Activated B cell treated with CpG ODN at 0.5 μM for 24 hours (primary cell): ENCODE results near the gene CELF4. TPM values are rescaled to one million over a fixed set of nuclear protein-coding genes. Genes with fewer than 3 reads are reported as not detected.

Experiments used
- ATAC-seq: fragments of 200-7000 bp; cut with Tn5 transposase; one replicate; pipeline ENCODE4 v1.10.0; 2021; ENCODE audit warnings: low read depth, mild to moderate bottlenecking, moderate library complexity
- CTCF ChIA-PET: fragments of 350-600 bp; sonication (Branson Sonifier 250); formaldehyde crosslinking; loops from one replicate; lab custom pipeline; 2021; ENCODE audit warnings: antibody characterized with exemption; lab: Charles Lee
- POLR2A ChIA-PET: fragments of 350-600 bp; sonication (Branson Sonifier 250); formaldehyde crosslinking; loops from one replicate; lab custom pipeline; 2021; ENCODE audit warnings: antibody characterized with exemption; lab: Charles Lee
- DNase-seq: peaks from one replicate; pipeline ENCODE4 v3.0.0; 2022
- H3K27ac Mint-ChIP-seq: one replicate; pipeline ENCODE4 v1.8.0; 2020; ENCODE audit warnings: mixed read lengths
- H3K27me3 Mint-ChIP-seq: one replicate; pipeline ENCODE4 v1.8.0; 2021; ENCODE audit warnings: mixed read lengths
- H3K36me3 Mint-ChIP-seq: one replicate; pipeline ENCODE4 v1.8.0; 2021; ENCODE audit warnings: low read depth, mixed read lengths
- H3K4me1 Mint-ChIP-seq: one replicate; pipeline ENCODE4 v1.8.0; 2021; ENCODE audit warnings: mixed read lengths
- H3K4me3 Mint-ChIP-seq: one replicate; pipeline ENCODE4 v1.8.0; 2020; ENCODE audit warnings: mild to moderate bottlenecking, mixed read lengths
- H3K9me3 Mint-ChIP-seq: one replicate; pipeline ENCODE4 v1.8.0; 2020; ENCODE audit warnings: mixed read lengths
- intact Hi-C: fragments of 100-400 bp; cut with micrococcal nuclease; formaldehyde crosslinking; loops from one replicate; pipeline ENCODE4 v1.15.1; 2024
- total RNA-seq: library from RNA; stranded (reverse); gene quantifications from 2 replicates; pipeline ENCODE4 v1.2.3, GENCODE V29; 2022
- TF ChIP-seq, protein P1 (sequence below): fragments of 200-600 bp; IDR thresholded peaks from one replicate; pipeline ENCODE4 v1.8.0; 2022; ENCODE audit warnings: antibody characterized with exemption, mild to moderate bottlenecking

The CELF4 gene
- total RNA-seq, 1 donor from 2014 or later = not detected

- Mint-ChIP-seq H3K9me3 (no peaks in the 10 kb centered on the region), H3K36me3 (no peaks in the 10 kb centered on the region), H3K4me1 (no peaks in the 10 kb centered on the region), H3K27me3 (peaks cover 15% of the 10 kb centered on the region), H3K4me3 (no peak overlapping the region), H3K27ac (no peak overlapping the region)
- no peak for DNase-seq
- CTCF ChIA-PET = no interaction called here
- no peak for ATAC-seq
- TF ChIP-seq, protein P1, sequence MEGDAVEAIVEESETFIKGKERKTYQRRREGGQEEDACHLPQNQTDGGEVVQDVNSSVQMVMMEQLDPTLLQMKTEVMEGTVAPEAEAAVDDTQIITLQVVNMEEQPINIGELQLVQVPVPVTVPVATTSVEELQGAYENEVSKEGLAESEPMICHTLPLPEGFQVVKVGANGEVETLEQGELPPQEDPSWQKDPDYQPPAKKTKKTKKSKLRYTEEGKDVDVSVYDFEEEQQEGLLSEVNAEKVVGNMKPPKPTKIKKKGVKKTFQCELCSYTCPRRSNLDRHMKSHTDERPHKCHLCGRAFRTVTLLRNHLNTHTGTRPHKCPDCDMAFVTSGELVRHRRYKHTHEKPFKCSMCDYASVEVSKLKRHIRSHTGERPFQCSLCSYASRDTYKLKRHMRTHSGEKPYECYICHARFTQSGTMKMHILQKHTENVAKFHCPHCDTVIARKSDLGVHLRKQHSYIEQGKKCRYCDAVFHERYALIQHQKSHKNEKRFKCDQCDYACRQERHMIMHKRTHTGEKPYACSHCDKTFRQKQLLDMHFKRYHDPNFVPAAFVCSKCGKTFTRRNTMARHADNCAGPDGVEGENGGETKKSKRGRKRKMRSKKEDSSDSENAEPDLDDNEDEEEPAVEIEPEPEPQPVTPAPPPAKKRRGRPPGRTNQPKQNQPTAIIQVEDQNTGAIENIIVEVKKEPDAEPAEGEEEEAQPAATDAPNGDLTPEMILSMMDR = no peak
- POLR2A ChIA-PET = no interaction called here
- intact Hi-C loops = no loop called here
Measured at GRCh38 chr18:37492952-37493351, 72.6 kb downstream of the CELF4 start.

- ChIA-PET POLR2A (no interaction called here), CTCF (no interaction called here)
- H3K27ac Mint-ChIP-seq = no peak overlapping the region
- H3K36me3 Mint-ChIP-seq = no peaks in the 10 kb centered on the region
- peaks cover 30% of the 10 kb centered on the region for H3K27me3 Mint-ChIP-seq
- H3K4me1 Mint-ChIP-seq = no peaks in the 10 kb centered on the region
- DNase-seq (no peak), ATAC-seq (no peak)
- intact Hi-C loops = no loop called here
- TF ChIP-seq, protein P1 = no peak
- no peaks in the 10 kb centered on the region for H3K9me3 Mint-ChIP-seq
- no peak overlapping the region for H3K4me3 Mint-ChIP-seq
Measured at GRCh38 chr18:37491526-37491925, 74.1 kb downstream of the CELF4 start.

DNA sequence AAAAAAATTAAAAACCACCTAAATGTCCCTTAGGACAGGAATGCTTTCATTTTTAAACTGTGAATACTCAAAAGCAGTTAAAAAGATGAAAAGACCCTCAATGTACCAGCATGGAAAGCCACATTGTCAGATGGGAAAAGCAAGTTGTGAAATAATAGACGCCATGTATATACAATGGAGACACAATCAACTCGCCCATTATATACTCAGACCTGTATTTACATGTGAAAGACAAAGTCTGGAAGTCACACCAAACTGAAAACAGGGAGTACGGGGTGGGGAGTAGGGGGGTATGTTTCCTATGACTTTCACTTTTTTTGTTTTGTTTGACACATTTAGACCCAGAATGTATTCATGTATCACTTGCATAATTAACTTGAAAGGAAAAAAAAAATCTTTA lies 75.6 kb downstream of the CELF4 start:
- peaks cover 39% of the 10 kb centered on the region for H3K27me3 Mint-ChIP-seq
- ChIA-PET POLR2A (no interaction called here), CTCF (no interaction called here)
- H3K4me3 Mint-ChIP-seq = no peak overlapping the region
- no peaks in the 10 kb centered on the region for H3K9me3 Mint-ChIP-seq
- TF ChIP-seq, protein P1 = no peak
- DNase-seq (no peak), ATAC-seq (no peak)
- H3K4me1 Mint-ChIP-seq = peaks cover 7% of the 10 kb centered on the region
- no peak overlapping the region for H3K27ac Mint-ChIP-seq
- intact Hi-C loops = no loop called here
- no peaks in the 10 kb centered on the region for H3K36me3 Mint-ChIP-seq

- intact Hi-C loops = no loop called here
- no peak for DNase-seq
- POLR2A ChIA-PET = no interaction called here
- no peaks in the 10 kb centered on the region for H3K9me3 Mint-ChIP-seq
- no peaks in the 10 kb centered on the region for H3K36me3 Mint-ChIP-seq
- no peak overlapping the region for H3K27ac Mint-ChIP-seq
- no peak for ATAC-seq
- no peak overlapping the region for H3K4me3 Mint-ChIP-seq
- H3K4me1 Mint-ChIP-seq = peaks cover 7% of the 10 kb centered on the region
- CTCF ChIA-PET = no interaction called here
- TF ChIP-seq, protein P1 = no peak
- peaks cover 43% of the 10 kb centered on the region for H3K27me3 Mint-ChIP-seq
Measured at GRCh38 chr18:37489011-37489410, 76.6 kb downstream of the CELF4 start.

- intact Hi-C loops = no loop called here
- POLR2A ChIA-PET = no interaction called here
Measured at GRCh38 chr18:37487400-37487867, 78.2 kb downstream of the CELF4 start.

More at GRCh38 chr18:37487400-37487867, 78.2 kb downstream of the CELF4 start:
- H3K4me3 Mint-ChIP-seq = no peak overlapping the region
- ATAC-seq (no peak), DNase-seq (no peak)
- H3K27ac Mint-ChIP-seq = no peak overlapping the region
- peaks cover 7% of the 10 kb centered on the region for H3K4me1 Mint-ChIP-seq
- H3K27me3 Mint-ChIP-seq = peaks cover 41% of the 10 kb centered on the region
- no peaks in the 10 kb centered on the region for H3K36me3 Mint-ChIP-seq
- no peaks in the 10 kb centered on the region for H3K9me3 Mint-ChIP-seq
- CTCF ChIA-PET = no interaction called here
- TF ChIP-seq, protein P1 = no peak
